HepG2 (cell line): ENCODE data around the gene ADGRE3. TPM values are rescaled to one million over a fixed set of nuclear protein-coding genes. Genes with fewer than 3 reads are reported as not detected.

Experiments
- ATAC-seq: fragments of 200-7000 bp; cut with Tn5 transposase; 3 replicates; pipeline ENCODE4 v1.9.1; 2020; ENCODE audit warnings: mild to moderate bottlenecking, moderate library complexity
- BruUV-seq: library from RNA; stranded (reverse); fragments of 400-500 nt; replicated peaks from 2 replicates; lab custom pipeline; 2021; lab: Mats Ljungman, UMichigan
- CTCF ChIA-PET: fragments of 300-600 bp; formaldehyde crosslinking; extraction: SDS; loops from one replicate; lab custom pipeline; 2021; ENCODE audit warnings: low total read pairs, inconsistent platforms, low intra/inter-chr PET ratio; lab: Yijun Ruan, JAX
- POLR2A ChIA-PET: fragments of 350-600 bp; sonication (Branson Sonifier 250); formaldehyde crosslinking; loops from one replicate; lab custom pipeline; 2020; ENCODE audit warnings: antibody characterized with exemption, inconsistent platforms; lab: Yijun Ruan, JAX
- DNase-seq: peaks from one replicate; pipeline ENCODE4 v3.0.0-alpha.2; 2015; ENCODE audit warnings: low spot score
- FAIRE-seq: peaks from 3 replicates; lab custom pipeline; 2011; peaks lifted over from hg19 to GRCh38; lab: Jason Lieb, UNC
- H2AFZ ChIP-seq: one replicate; pipeline ENCODE4 v1.6.1; 2011; ENCODE audit warnings: low read length, inconsistent platforms
- H3K27ac ChIP-seq: fragments of 300-600 bp; 3 replicates; pipeline ENCODE4 v1.8.0; 2011; ENCODE audit warnings: mixed run types, mild to moderate bottlenecking, mixed read lengths, low read length, inconsistent platforms; ENCODE audit not compliant: insufficient read depth; ENCODE audit errors: extremely low read length
- H3K27me3 ChIP-seq, 2 experiments: fragments of 200-600 bp in 1 of 2; 2 replicates in 1 of 2; 3 replicates in 1 of 2; pipeline versions ENCODE4 v1.6.0 to v1.8.0; 2011; ENCODE audit warnings: low read length in 2 of 2, mild to moderate bottlenecking in 2 of 2, moderate library complexity in 2 of 2, inconsistent platforms in 1 of 2; ENCODE audit not compliant: insufficient read depth in 2 of 2, control insufficient read depth in 1 of 2
- H3K36me3 ChIP-seq, 2 experiments: fragments of 200-600 bp in 1 of 2; replicated peaks in 1 of 2; 2 replicates in 1 of 2; 3 replicates in 1 of 2; pipeline versions ENCODE4 v1.5.1 to v1.8.0; 2011; ENCODE audit warnings: low read length in 2 of 2, inconsistent platforms in 1 of 2; ENCODE audit not compliant: insufficient read depth in 2 of 2, control insufficient read depth in 1 of 2
- H3K4me1 ChIP-seq: 2 replicates; pipeline ENCODE4 v1.5.1; 2012; ENCODE audit warnings: low read length, inconsistent platforms; ENCODE audit not compliant: insufficient read depth
- H3K4me2 ChIP-seq: 2 replicates; pipeline ENCODE4 v1.6.0; 2011; ENCODE audit warnings: low read depth, low read length, inconsistent platforms
- H3K4me3 ChIP-seq, 3 experiments: fragments of 200-600 bp in 1 of 3; sonication (generic), shearing (Covaris generic) in 1 of 3; replicated peaks in 1 of 3; 2 replicates each; pipeline ENCODE4 v1.5.1; 2011 to 2016; ENCODE audit warnings: low read length in 3 of 3, inconsistent platforms in 2 of 3, low read depth in 2 of 3, mild to moderate bottlenecking in 2 of 3, control low read depth in 1 of 3, mixed read lengths in 1 of 3; ENCODE audit not compliant: insufficient read depth in 1 of 3
- H3K79me2 ChIP-seq: one replicate; pipeline ENCODE4 v1.6.1; 2011; ENCODE audit warnings: low read length, inconsistent platforms; ENCODE audit not compliant: insufficient read depth
- H3K9ac ChIP-seq: 2 replicates; pipeline ENCODE4 v1.6.0; 2011; ENCODE audit warnings: mild to moderate bottlenecking, low read depth, low read length, inconsistent platforms; ENCODE audit not compliant: insufficient read depth
- H3K9me3 ChIP-seq: 2 replicates; pipeline ENCODE4 v1.5.1; 2012; ENCODE audit warnings: mild to moderate bottlenecking, low read length
- H4K20me1 ChIP-seq: 2 replicates; pipeline ENCODE4 v1.6.0; 2011; ENCODE audit warnings: inconsistent platforms, mild to moderate bottlenecking, low read length, moderate library complexity; ENCODE audit not compliant: insufficient read depth
- CHD2 ChIP-seq: IDR thresholded peaks from 2 replicates; pipeline ENCODE4 v1.6.1; 2011; ENCODE audit warnings: low read depth, low read length, improper control_type of control experiment
- HNRNPUL1 ChIP-seq: fragments of 200-400 bp; formaldehyde crosslinking; IDR thresholded peaks from 2 replicates; pipeline ENCODE4 v1.6.1; 2017; ENCODE audit warnings: low read depth, mild to moderate bottlenecking, low read length, moderate library complexity
- KLF13 ChIP-seq: sonication (generic); formaldehyde crosslinking; IDR thresholded peaks from 2 replicates; pipeline ENCODE4 v1.4.0; 2020; ENCODE audit warnings: mild to moderate bottlenecking, missing genetic modification reagents
- KMT2A ChIP-seq: sonication (generic); formaldehyde crosslinking; IDR thresholded peaks from 2 replicates; pipeline ENCODE4 v1.4.0; 2020; ENCODE audit warnings: missing genetic modification reagents
- PHF8 ChIP-seq: sonication (generic); formaldehyde crosslinking; IDR thresholded peaks from 2 replicates; pipeline ENCODE4 v1.5.0; 2020; ENCODE audit warnings: missing genetic modification reagents
- RFX5 ChIP-seq: IDR thresholded peaks from 2 replicates; pipeline ENCODE4 v1.6.1; 2011; ENCODE audit warnings: low read depth, low read length, improper control_type of control experiment
- ZBTB37 ChIP-seq: sonication (generic); formaldehyde crosslinking; IDR thresholded peaks from 2 replicates; pipeline ENCODE4 v1.4.0; 2020; ENCODE audit warnings: mild to moderate bottlenecking, missing genetic modification reagents
- ZNF124 ChIP-seq: sonication (generic); formaldehyde crosslinking; IDR thresholded peaks from 2 replicates; pipeline ENCODE4 v1.4.0; 2020; ENCODE audit warnings: missing genetic modification reagents
- ZNF597 ChIP-seq: sonication (generic); formaldehyde crosslinking; IDR thresholded peaks from 2 replicates; pipeline ENCODE4 v1.5.0; 2020; ENCODE audit warnings: missing genetic modification reagents
- WGBS: methylation state at CpG from one replicate; pipeline ENCODE4 v1.1.6; 2017; ENCODE audit warnings: low lambda C conversion rate; 5-methylcytosine and 5-hydroxymethylcytosine counted together
- in situ Hi-C: cut with HindIII; loops from 2 replicates; pipeline ENCODE4 v1.10.0; 2017; ENCODE audit warnings: low pct_unique_long_range_greater_than_20kb; ENCODE audit not compliant: extremely low pct_ligation_motif_present
- intact Hi-C: fragments of 100-400 bp; cut with micrococcal nuclease; formaldehyde crosslinking; loops from one replicate; pipeline ENCODE4 v1.10.0; 2022; ENCODE audit not compliant: unreplicated experiment
- polyA plus RNA-seq, 8 experiments: library from polyadenylated mRNA; depleted of rRNA in 3 of 8; stranded (reverse) in 7 of 8; unstranded in 1 of 8; fragments of >200 nt; fragmentation: Illumina TruSeq in 4 of 8; extraction: Trizol in 4 of 8; gene quantifications; 2 replicates each; pipeline versions ENCODE4 v1.2.1 to v1.2.3, GENCODE V29; 2011 to 2016; ENCODE audit warnings: low read depth in 4 of 8, missing spikeins in 1 of 8, mixed read lengths in 1 of 8; ENCODE audit not compliant: insufficient read depth in 1 of 8
- total RNA-seq, 5 experiments: library from RNA; depleted of rRNA; stranded (reverse); fragments of >200 nt; fragmentation: Illumina TruSeq; extraction: Trizol; gene quantifications; 2 replicates each; pipeline ENCODE4 v1.2.3, GENCODE V29; 2016; ENCODE audit warnings: low read depth in 1 of 5

ADGRE3 gene
- total and polyA plus RNA-seq, 2 of the 13 experiments (the other 11 are each of a cell fraction or from before 2014, with no cell fraction given), result not detected

GRCh38 chr19:14699641-14700040 is 25.0 kb upstream of the ADGRE3 start:
- no peaks in the 10 kb centered on the region for H3K4me1 ChIP-seq
- FAIRE-seq (no peak), DNase-seq (no peak), ATAC-seq (no peak)
- no peak overlapping the region for H3K9ac ChIP-seq
- TF ChIP-seq KLF13 (CRISPR knock-in tag) (no peak), CHD2 (no peak), PHF8 (CRISPR knock-in tag) (no peak), KMT2A (no peak)
- H3K9me3 ChIP-seq, result no peaks in the 10 kb centered on the region
- ChIA-PET POLR2A (no interaction called here), CTCF (no interaction called here)
- in situ Hi-C loops (no loop called here), intact Hi-C loops (no loop called here)
- H4K20me1 ChIP-seq, result no peaks in the 10 kb centered on the region
- H2AFZ ChIP-seq, result no peak overlapping the region
- 89% methylated on average over 8 of the region's 8 CpGs for WGBS
- H3K79me2 ChIP-seq, result no peaks in the 10 kb centered on the region
- no peak overlapping the region for H3K4me3 ChIP-seq
- H3K27ac ChIP-seq, result no peak overlapping the region
- no peaks in the 10 kb centered on the region for H3K27me3 ChIP-seq
- H3K4me2 ChIP-seq, result no peak overlapping the region
- no TSS peak for BruUV-seq
- peaks cover 9 to 56% of the 10 kb centered on the region in 2 experiments; a peak in 4 of 5 replicates for H3K36me3 ChIP-seq

DNA sequence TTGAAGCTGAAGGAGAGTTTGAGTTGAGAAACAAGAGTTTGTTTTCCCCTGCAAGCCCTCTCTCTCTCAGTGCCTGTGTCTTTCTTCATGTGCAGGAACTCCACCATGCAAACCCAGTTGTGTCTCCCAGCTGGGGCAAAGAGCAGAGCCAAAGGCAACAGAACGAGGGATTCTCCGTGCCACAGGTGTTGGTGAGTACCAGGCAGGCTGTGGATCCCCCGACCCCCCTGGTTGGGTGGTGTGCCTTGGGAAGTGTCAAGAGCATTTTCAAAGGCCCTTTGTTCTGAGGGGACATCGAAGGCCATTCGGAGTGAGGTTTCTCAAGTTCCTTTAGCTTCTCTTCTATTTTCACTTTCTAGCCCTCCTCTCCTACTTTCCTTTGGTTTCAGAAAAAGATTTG is 20.8 kb upstream of the ADGRE3 start:
- no peaks in the 10 kb centered on the region for H3K79me2 ChIP-seq
- BruUV-seq, result no TSS peak
- H3K4me3 ChIP-seq, result no peak overlapping the region
- H3K9me3 ChIP-seq, result no peaks in the 10 kb centered on the region
- TF ChIP-seq ZNF597 (CRISPR knock-in tag) (no peak), HNRNPUL1 (no peak), ZNF124 (no peak), RFX5 (no peak), ZBTB37 (no peak)
- no peak overlapping the region for H2AFZ ChIP-seq
- no peaks in the 10 kb centered on the region for H3K27me3 ChIP-seq
- DNase-seq (no peak), FAIRE-seq (no peak), ATAC-seq (no peak)
- CTCF ChIA-PET, result no interaction called here
- in situ Hi-C loops, result no loop called here
- intact Hi-C loops, result no loop called here
- H3K9ac ChIP-seq, result no peak overlapping the region
- peaks cover 9% of the 10 kb centered on the region for H3K4me1 ChIP-seq
- H3K4me2 ChIP-seq, result no peak overlapping the region
- POLR2A ChIA-PET, result no interaction called here
- no peak overlapping the region for H3K27ac ChIP-seq
- peaks cover 3 to 34% of the 10 kb centered on the region in 2 experiments; a peak in 4 of 5 replicates for H3K36me3 ChIP-seq
- H4K20me1 ChIP-seq, result no peaks in the 10 kb centered on the region
- WGBS, result 87% methylated on average over 5 of the region's 5 CpGs
